OCI-LY7 (cell line): Measurements from ENCODE around the gene DENND5B. TPM values are rescaled to one million over a fixed set of nuclear protein-coding genes. Genes with fewer than 3 reads are reported as not detected.

Experiments
- BruUV-seq: library from RNA; stranded (reverse); fragments of 400-500 nt; replicated peaks from 2 replicates; lab custom pipeline; 2021; lab: Mats Ljungman, UMichigan
- CTCF ChIA-PET: fragments of 300-600 bp; sonication (Branson Sonifier 250); formaldehyde crosslinking; loops from one replicate; lab custom pipeline; 2022; ENCODE audit warnings: antibody characterized with exemption; ENCODE audit not compliant: unreplicated experiment; lab: Charles Lee
- POLR2A ChIA-PET: fragments of 300-600 bp; sonication (Branson Sonifier 250); formaldehyde crosslinking; loops from one replicate; lab custom pipeline; 2022; ENCODE audit warnings: antibody characterized with exemption; lab: Charles Lee
- DNase-seq: peaks from one replicate; pipeline ENCODE4 v3.0.0-alpha.2; 2015; ENCODE audit warnings: low spot score
- H2AFZ ChIP-seq: fragments of 200-600 bp; sonication (generic), shearing (Covaris generic); 2 replicates; pipeline ENCODE4 v1.6.1; 2014; ENCODE audit warnings: mild to moderate bottlenecking, antibody characterized with exemption, low read length, moderate library complexity
- H3K27ac ChIP-seq: fragments of 200-600 bp; sonication (generic); 2 replicates; pipeline ENCODE4 v1.5.1; 2014; ENCODE audit warnings: mixed run types, low read depth, mild to moderate bottlenecking, moderate library complexity, low read length, inconsistent platforms; ENCODE audit not compliant: poor library complexity, severe bottlenecking
- H3K36me3 ChIP-seq: fragments of 200-600 bp; sonication (generic); 2 replicates; pipeline ENCODE4 v1.6.1; 2014; ENCODE audit warnings: mild to moderate bottlenecking, antibody characterized with exemption, low read length, moderate library complexity, mixed read lengths; ENCODE audit not compliant: insufficient read depth
- H3K4me1 ChIP-seq: fragments of 200-600 bp; sonication (generic); 2 replicates; pipeline ENCODE4 v1.5.1; 2014; ENCODE audit warnings: mild to moderate bottlenecking, low read length; ENCODE audit not compliant: insufficient read depth, poor library complexity, severe bottlenecking
- H3K4me2 ChIP-seq: fragments of 200-600 bp; sonication (generic); 2 replicates; pipeline ENCODE4 v1.6.1; 2014; ENCODE audit warnings: mild to moderate bottlenecking, low read length
- H3K4me3 ChIP-seq: fragments of 200-600 bp; sonication (generic); 2 replicates; pipeline ENCODE4 v1.5.1; 2014; ENCODE audit warnings: mild to moderate bottlenecking, low read depth, low read length; ENCODE audit not compliant: poor library complexity, severe bottlenecking
- H3K79me2 ChIP-seq: fragments of 200-600 bp; sonication (generic); 2 replicates; pipeline ENCODE4 v1.6.1; 2016; ENCODE audit warnings: low read depth, mild to moderate bottlenecking, low read length, moderate library complexity, mixed read lengths; ENCODE audit not compliant: insufficient read depth
- H3K9me2 ChIP-seq: fragments of 200-600 bp; sonication (generic); 2 replicates; pipeline ENCODE4 v1.6.1; 2016; ENCODE audit warnings: mild to moderate bottlenecking, low read length, mixed read lengths; ENCODE audit not compliant: insufficient read depth
- H3K9me3 ChIP-seq: fragments of 200-600 bp; sonication (generic); 2 replicates; pipeline ENCODE4 v1.6.1; 2014; ENCODE audit warnings: mild to moderate bottlenecking, mixed run types, low read length, mixed read lengths
- H4K20me1 ChIP-seq: fragments of 200-600 bp; sonication (generic); 2 replicates; pipeline ENCODE4 v1.6.1; 2014; ENCODE audit warnings: mild to moderate bottlenecking, antibody characterized with exemption, low read length, moderate library complexity, mixed read lengths; ENCODE audit not compliant: insufficient read depth
- EZH2phosphoT487 ChIP-seq: fragments of 200-600 bp; sonication (generic); IDR thresholded peaks from 2 replicates; pipeline ENCODE4 v1.6.1; 2018; ENCODE audit warnings: low read depth, borderline replicate concordance, mild to moderate bottlenecking, mixed run types, antibody characterized with exemption, low read length, moderate library complexity, mixed read lengths
- intact Hi-C: fragments of 100-400 bp; cut with micrococcal nuclease; formaldehyde crosslinking; loops from one replicate; pipeline ENCODE4 v1.10.0; 2022; ENCODE audit not compliant: unreplicated experiment
- total RNA-seq, 2 experiments: library from RNA; depleted of rRNA in 1 of 2; stranded (reverse); fragments of >200 nt in 1 of 2; shearing (Covaris generic) in 1 of 2; gene quantifications; 2 replicates each; pipeline ENCODE4 v1.2.3, GENCODE V29; 2014 to 2022
- TF ChIP-seq, protein P1 (sequence below): fragments of 200-600 bp; sonication (generic); conservative IDR thresholded peaks from 2 replicates; pipeline ENCODE4 v1.5.1; 2014; ENCODE audit warnings: mild to moderate bottlenecking, antibody characterized with exemption, low read length, moderate library complexity, mixed read lengths

The DENND5B gene
- total RNA-seq, 2 experiments from 2014 or later = 23.1 to 38.9 TPM

- POLR2A ChIA-PET = interaction anchor here (0.5 to 1.2 kb wide), 4 partner anchors 15 to 37 kb away, joined by 3 to 4 read pairs (median 4); no protein-coding TSS in a partner anchor
- H2AFZ ChIP-seq = 0 out of 2 replicates have a peak overlapping the region, but pooled peaks have one; percentile 10
- BruUV-seq = no TSS peak
- no peaks in the 10 kb centered on the region for H3K36me3 ChIP-seq
- H3K4me2 ChIP-seq = peak overlapping the region; percentile 11; the same call in 1 of the 2 replicates
- no peaks in the 10 kb centered on the region for H3K9me2 ChIP-seq
- no peaks in the 10 kb centered on the region for H4K20me1 ChIP-seq
- CTCF ChIA-PET = no interaction called here
- DNase-seq = peak; percentile 31
- TF ChIP-seq, protein P1, sequence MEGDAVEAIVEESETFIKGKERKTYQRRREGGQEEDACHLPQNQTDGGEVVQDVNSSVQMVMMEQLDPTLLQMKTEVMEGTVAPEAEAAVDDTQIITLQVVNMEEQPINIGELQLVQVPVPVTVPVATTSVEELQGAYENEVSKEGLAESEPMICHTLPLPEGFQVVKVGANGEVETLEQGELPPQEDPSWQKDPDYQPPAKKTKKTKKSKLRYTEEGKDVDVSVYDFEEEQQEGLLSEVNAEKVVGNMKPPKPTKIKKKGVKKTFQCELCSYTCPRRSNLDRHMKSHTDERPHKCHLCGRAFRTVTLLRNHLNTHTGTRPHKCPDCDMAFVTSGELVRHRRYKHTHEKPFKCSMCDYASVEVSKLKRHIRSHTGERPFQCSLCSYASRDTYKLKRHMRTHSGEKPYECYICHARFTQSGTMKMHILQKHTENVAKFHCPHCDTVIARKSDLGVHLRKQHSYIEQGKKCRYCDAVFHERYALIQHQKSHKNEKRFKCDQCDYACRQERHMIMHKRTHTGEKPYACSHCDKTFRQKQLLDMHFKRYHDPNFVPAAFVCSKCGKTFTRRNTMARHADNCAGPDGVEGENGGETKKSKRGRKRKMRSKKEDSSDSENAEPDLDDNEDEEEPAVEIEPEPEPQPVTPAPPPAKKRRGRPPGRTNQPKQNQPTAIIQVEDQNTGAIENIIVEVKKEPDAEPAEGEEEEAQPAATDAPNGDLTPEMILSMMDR = no peak
- no peak for TF ChIP-seq EZH2phosphoT487
- H3K9me3 ChIP-seq = no peaks in the 10 kb centered on the region
- intact Hi-C loops = no loop called here
- no peak overlapping the region for H3K27ac ChIP-seq
- H3K79me2 ChIP-seq = no peaks in the 10 kb centered on the region
- peaks cover 9% of the 10 kb centered on the region for H3K4me1 ChIP-seq
- no peak overlapping the region for H3K4me3 ChIP-seq
Measured at GRCh38 chr12:31353750-31354708, 236.9 kb downstream of the DENND5B start.

DNA sequence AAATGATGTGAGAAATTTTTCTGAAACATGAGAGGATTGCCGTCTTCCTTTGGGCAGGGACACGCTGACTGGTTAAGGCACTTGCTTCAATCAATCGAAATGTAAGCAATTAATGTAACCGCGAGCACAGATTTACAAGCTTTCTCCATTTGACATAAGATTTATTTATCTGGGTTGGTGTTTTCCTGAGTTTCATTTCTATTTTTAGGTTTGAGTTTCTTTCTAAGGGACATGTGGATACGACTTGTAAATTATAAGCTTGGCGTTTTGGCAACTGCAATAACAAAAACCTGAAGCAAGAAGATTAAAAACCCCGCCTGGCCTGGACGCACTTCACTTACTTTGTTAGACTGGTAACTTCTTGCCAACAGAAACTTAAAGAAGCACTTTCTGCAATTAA is 244.7 kb downstream of the DENND5B start:
- H3K4me1 ChIP-seq = no peaks in the 10 kb centered on the region
- TF ChIP-seq, protein P1 = no peak
- TF ChIP-seq EZH2phosphoT487 = no peak
- no peaks in the 10 kb centered on the region for H3K9me2 ChIP-seq
- H3K36me3 ChIP-seq = no peaks in the 10 kb centered on the region
- POLR2A ChIA-PET = interaction anchor here (0.9 to 1.9 kb wide), 2 partner anchors 17 to 29 kb away, joined by 3 to 5 read pairs; no protein-coding TSS in a partner anchor
- no peaks in the 10 kb centered on the region for H3K79me2 ChIP-seq
- no peaks in the 10 kb centered on the region for H4K20me1 ChIP-seq
- H2AFZ ChIP-seq = no peak overlapping the region
- no peak for DNase-seq
- no peak overlapping the region for H3K27ac ChIP-seq
- intact Hi-C loops = no loop called here
- CTCF ChIA-PET = no interaction called here
- no TSS peak for BruUV-seq
- no peak overlapping the region for H3K4me3 ChIP-seq
- H3K4me2 ChIP-seq = no peak overlapping the region
- H3K9me3 ChIP-seq = no peaks in the 10 kb centered on the region
